ENCODE data around the gene KLHL36. TPM values are rescaled to one million over a fixed set of nuclear protein-coding genes. Genes with fewer than 3 reads are reported as not detected.
"Not testable (repeated sequence)": the region's sequence is repeated elsewhere in the genome, so short reads cannot be mapped to it uniquely, and the experiment has no call there.

KLHL36 gene
- total and polyA plus RNA-seq, 4 donors: 10.1 to 60.0 (median 36.8) TPM

GRCh38 chr16:84631886-84632285 lies 16.4 kb upstream of the KLHL36 start:
- WGBS, 2 donors: 93 to 96% methylated on average over 6 of the region's 6 CpGs
- no peak for ATAC-seq (ENCODE audit: low FRiP score)

GRCh38 chr16:84632862-84633261 lies 15.4 kb upstream of the KLHL36 start:
- 80 to 88% methylated on average over 7 of the region's 7 CpGs for WGBS, 2 donors
- ATAC-seq (ENCODE audit: low FRiP score); H3K27ac ChIP-seq (ENCODE audit: low read depth in 1 of 2, low read length in 2 of 2); H3K36me3 ChIP-seq (ENCODE audit: control insufficient read depth in 1 of 2, insufficient read depth in 2 of 2, low read length in 1 of 2); H3K9me3 ChIP-seq (ENCODE audit: control insufficient read depth, low read length); H3K4me1 ChIP-seq (ENCODE audit: control insufficient read depth in 1 of 2, insufficient read depth in 2 of 2, low read length in 2 of 2); H3K4me3 ChIP-seq (ENCODE audit: low read length in 2 of 2); intact Hi-C loops (cut with DNase I); H3K27me3 ChIP-seq (ENCODE audit: control insufficient read depth in 1 of 2, insufficient read depth in 2 of 2, low read length in 1 of 2); DNase-seq: not testable (repeated sequence)

More at GRCh38 chr16:84631886-84632285, 16.4 kb upstream of the KLHL36 start:
- no peaks in the 10 kb centered on the region for H3K9me3 ChIP-seq (ENCODE audit: control insufficient read depth, low read length)
- H3K4me3 ChIP-seq (ENCODE audit: low read length in 2 of 2): no peak overlapping the region
- no peaks in the 10 kb centered on the region for H3K4me1 ChIP-seq (ENCODE audit: control insufficient read depth in 1 of 2, insufficient read depth in 2 of 2, low read length in 2 of 2)
- DNase-seq: no peak
- intact Hi-C loops (cut with DNase I): no loop called here
- H3K36me3 ChIP-seq (ENCODE audit: control insufficient read depth in 1 of 2, insufficient read depth in 2 of 2, low read length in 1 of 2): no peaks in the 10 kb centered on the region
- no peak overlapping the region for H3K27ac ChIP-seq (ENCODE audit: low read depth in 1 of 2, low read length in 2 of 2)
- H3K27me3 ChIP-seq (ENCODE audit: control insufficient read depth in 1 of 2, insufficient read depth in 2 of 2, low read length in 1 of 2): no peaks in the 10 kb centered on the region

GRCh38 chr16:84633622-84634021 lies 14.7 kb upstream of the KLHL36 start:
- Histone ChIP-seq H3K4me1 (ENCODE audit: control insufficient read depth in 1 of 2, insufficient read depth in 2 of 2, low read length in 2 of 2) (no peaks in the 10 kb centered on the region), H3K27ac (ENCODE audit: low read depth in 1 of 2, low read length in 2 of 2) (no peak overlapping the region), H3K9me3 (ENCODE audit: control insufficient read depth, low read length) (no peaks in the 10 kb centered on the region), H3K4me3 (ENCODE audit: low read length in 2 of 2) (no peak overlapping the region), H3K36me3 (ENCODE audit: control insufficient read depth in 1 of 2, insufficient read depth in 2 of 2, low read length in 1 of 2) (no peaks in the 10 kb centered on the region), H3K27me3 (ENCODE audit: control insufficient read depth in 1 of 2, insufficient read depth in 2 of 2, low read length in 1 of 2) (no peaks in the 10 kb centered on the region)
- WGBS, 2 donors: 15 to 16% methylated on average over 9 of the region's 9 CpGs
- DNase-seq (peak; percentile 76 to 87), ATAC-seq (ENCODE audit: low FRiP score) (peak; percentile 86)
- intact Hi-C loops (cut with DNase I): no loop called here

- no peaks in the 10 kb centered on the region for H3K27me3 ChIP-seq (ENCODE audit: control insufficient read depth in 1 of 2, insufficient read depth in 2 of 2, low read length in 1 of 2)
- H3K9me3 ChIP-seq (ENCODE audit: control insufficient read depth, low read length): no peaks in the 10 kb centered on the region
- H3K27ac ChIP-seq (ENCODE audit: low read depth in 1 of 2, low read length in 2 of 2): no peak overlapping the region
- H3K36me3 ChIP-seq (ENCODE audit: control insufficient read depth in 1 of 2, insufficient read depth in 2 of 2, low read length in 1 of 2): no peaks in the 10 kb centered on the region
- DNase-seq (peak in 1 of 2 donors; percentile 8), ATAC-seq (ENCODE audit: low FRiP score) (peak; percentile 39)
- H3K4me1 ChIP-seq (ENCODE audit: control insufficient read depth in 1 of 2, insufficient read depth in 2 of 2, low read length in 2 of 2): no peaks in the 10 kb centered on the region
- WGBS, 2 donors: 34 to 44% methylated on average over 8 of the region's 8 CpGs
- intact Hi-C loops (cut with DNase I): no loop called here
- H3K4me3 ChIP-seq (ENCODE audit: low read length in 2 of 2): no peak overlapping the region
These were observed 12.6 kb upstream of the KLHL36 start for GRCh38 chr16:84635702-84636101.

- Histone ChIP-seq H3K27ac (ENCODE audit: low read depth in 1 of 2, low read length in 2 of 2) (no peak overlapping the region), H3K36me3 (ENCODE audit: control insufficient read depth in 1 of 2, insufficient read depth in 2 of 2, low read length in 1 of 2) (no peaks in the 10 kb centered on the region), H3K9me3 (ENCODE audit: control insufficient read depth, low read length) (no peaks in the 10 kb centered on the region), H3K27me3 (ENCODE audit: control insufficient read depth in 1 of 2, insufficient read depth in 2 of 2, low read length in 1 of 2) (no peaks in the 10 kb centered on the region), H3K4me3 (ENCODE audit: low read length in 2 of 2) (no peak overlapping the region), H3K4me1 (ENCODE audit: control insufficient read depth in 1 of 2, insufficient read depth in 2 of 2, low read length in 2 of 2) (peaks cover 0 to 2% of the 10 kb centered on the region in 2 donors)
- DNase-seq (no peak), ATAC-seq (ENCODE audit: low FRiP score) (no peak)
- 91 to 93% methylated on average over 4 of the region's 4 CpGs for WGBS, 2 donors
- intact Hi-C loops (cut with DNase I): no loop called here
These were observed 10.6 kb upstream of the KLHL36 start for GRCh38 chr16:84637709-84638108.

- no peak for ATAC-seq (ENCODE audit: low FRiP score)
- no peaks in the 10 kb centered on the region for H3K27me3 ChIP-seq (ENCODE audit: control insufficient read depth in 1 of 2, insufficient read depth in 2 of 2, low read length in 1 of 2)
- WGBS, 2 donors: 92 to 95% methylated on average over 8 of the region's 8 CpGs
- intact Hi-C loops (cut with DNase I): no loop called here
- H3K27ac ChIP-seq (ENCODE audit: low read depth in 1 of 2, low read length in 2 of 2): no peak overlapping the region
- H3K9me3 ChIP-seq (ENCODE audit: control insufficient read depth, low read length): no peaks in the 10 kb centered on the region
- no peak for DNase-seq
- peaks cover 0 to 4% of the 10 kb centered on the region in 2 donors for H3K4me1 ChIP-seq (ENCODE audit: control insufficient read depth in 1 of 2, insufficient read depth in 2 of 2, low read length in 2 of 2)
- H3K4me3 ChIP-seq (ENCODE audit: low read length in 2 of 2): no peak overlapping the region
- H3K36me3 ChIP-seq (ENCODE audit: control insufficient read depth in 1 of 2, insufficient read depth in 2 of 2, low read length in 1 of 2): no peaks in the 10 kb centered on the region
These were observed 10.0 kb upstream of the KLHL36 start for GRCh38 chr16:84638231-84638806.

GRCh38 chr16:84640145-84640544 lies 8.2 kb upstream of the KLHL36 start:
- H3K9me3 ChIP-seq (ENCODE audit: control insufficient read depth, low read length): no peaks in the 10 kb centered on the region
- H3K27me3 ChIP-seq (ENCODE audit: control insufficient read depth in 1 of 2, insufficient read depth in 2 of 2, low read length in 1 of 2): no peaks in the 10 kb centered on the region
- no peak overlapping the region for H3K4me3 ChIP-seq (ENCODE audit: low read length in 2 of 2)
- H3K27ac ChIP-seq (ENCODE audit: low read depth in 1 of 2, low read length in 2 of 2): no peak overlapping the region
- no peak for DNase-seq
- intact Hi-C loops (cut with DNase I): no loop called here
- no peak for ATAC-seq (ENCODE audit: low FRiP score)
- peaks cover 0 to 4% of the 10 kb centered on the region in 2 donors for H3K4me1 ChIP-seq (ENCODE audit: control insufficient read depth in 1 of 2, insufficient read depth in 2 of 2, low read length in 2 of 2)
- 95 to 97% methylated on average over 5 of the region's 5 CpGs for WGBS, 2 donors
- no peaks in the 10 kb centered on the region for H3K36me3 ChIP-seq (ENCODE audit: control insufficient read depth in 1 of 2, insufficient read depth in 2 of 2, low read length in 1 of 2)

- DNase-seq (peak in 1 of 2 donors; percentile 16), ATAC-seq (ENCODE audit: low FRiP score) (no peak)
- no peak overlapping the region for H3K27ac ChIP-seq (ENCODE audit: low read depth in 1 of 2, low read length in 2 of 2)
- no peaks in the 10 kb centered on the region for H3K36me3 ChIP-seq (ENCODE audit: control insufficient read depth in 1 of 2, insufficient read depth in 2 of 2, low read length in 1 of 2)
- H3K27me3 ChIP-seq (ENCODE audit: control insufficient read depth in 1 of 2, insufficient read depth in 2 of 2, low read length in 1 of 2): no peaks in the 10 kb centered on the region
- intact Hi-C loops (cut with DNase I): no loop called here
- WGBS, 2 donors: 86 to 90% methylated on average over 6 of the region's 6 CpGs
- no peak overlapping the region for H3K4me3 ChIP-seq (ENCODE audit: low read length in 2 of 2)
- H3K4me1 ChIP-seq (ENCODE audit: control insufficient read depth in 1 of 2, insufficient read depth in 2 of 2, low read length in 2 of 2): peaks cover 0 to 4% of the 10 kb centered on the region in 2 donors
- H3K9me3 ChIP-seq (ENCODE audit: control insufficient read depth, low read length): no peaks in the 10 kb centered on the region
These were observed 6.5 kb upstream of the KLHL36 start for GRCh38 chr16:84641643-84642358.

- 0 to 3% methylated on average over 8 of the region's 8 CpGs for WGBS, 2 donors
- intact Hi-C loops (cut with DNase I): no loop called here
- Histone ChIP-seq H3K4me3 (ENCODE audit: low read length in 2 of 2) (no peak overlapping the region), H3K9me3 (ENCODE audit: control insufficient read depth, low read length) (no peaks in the 10 kb centered on the region), H3K4me1 (ENCODE audit: control insufficient read depth in 1 of 2, insufficient read depth in 2 of 2, low read length in 2 of 2) (peaks cover 0 to 4% of the 10 kb centered on the region in 2 donors), H3K27me3 (ENCODE audit: control insufficient read depth in 1 of 2, insufficient read depth in 2 of 2, low read length in 1 of 2) (no peaks in the 10 kb centered on the region), H3K36me3 (ENCODE audit: control insufficient read depth in 1 of 2, insufficient read depth in 2 of 2, low read length in 1 of 2) (no peaks in the 10 kb centered on the region), H3K27ac (ENCODE audit: low read depth in 1 of 2, low read length in 2 of 2) (peak overlapping the region in 1 of 2 donors; percentile 86)
- ATAC-seq (ENCODE audit: low FRiP score) (peak; percentile 87), DNase-seq (peak; percentile 89)
These were observed 5.1 kb upstream of the KLHL36 start for GRCh38 chr16:84643180-84643583.

Measured in aorta (tissue), 5 donors.